Measurements from ENCODE around the gene DCANP1.

- TF ChIP-seq CTCF (IDR thresholded peaks at IDR 0.05; ENCODE audit: insufficient read depth, low read length): no peak
- no peak for TF ChIP-seq GABPA (IDR thresholded peaks at IDR 0.05; ENCODE audit: low read depth)
- TF ChIP-seq SPI1 (IDR thresholded peaks at IDR 0.05; ENCODE audit: borderline replicate concordance, low read depth): no peak
- no peak for TF ChIP-seq REST (IDR thresholded peaks at IDR 0.05; ENCODE audit: insufficient replicate concordance, low read depth)
- TF ChIP-seq POLR2AphosphoS5 (IDR thresholded peaks at IDR 0.05; ENCODE audit: low read depth): no peak
These were observed 4.6 kb downstream of the DCANP1 start for GRCh38 chr5:135442431-135443160.

Measured in HL-60 (cell line).